ENCODE data around the gene GALK2. TPM values are rescaled to one million over a fixed set of nuclear protein-coding genes. Genes with fewer than 3 reads are reported as not detected.

Gene GALK2
- total RNA-seq, 2 experiments from 2014 or later = 27.9 to 31.5 TPM

GRCh38 chr15:49185473-49185872 lies 15.4 kb downstream of the GALK2 start:
- Histone ChIP-seq H3K9me2 (ENCODE audit: insufficient read depth, low read length) (no peaks in the 10 kb centered on the region), H3K36me3 (ENCODE audit: insufficient read depth, low read length) (no peaks in the 10 kb centered on the region), H2AFZ (ENCODE audit: low read length) (no peak overlapping the region), H3K9me3 (ENCODE audit: low read length) (no peaks in the 10 kb centered on the region), H3K79me2 (ENCODE audit: insufficient read depth, low read depth, low read length) (no peaks in the 10 kb centered on the region), H3K4me3 (ENCODE audit: low read depth, low read length, poor library complexity, severe bottlenecking) (no peak overlapping the region), H3K4me1 (ENCODE audit: insufficient read depth, low read length, poor library complexity, severe bottlenecking) (no peaks in the 10 kb centered on the region), H3K27ac (ENCODE audit: low read depth, low read length, poor library complexity, severe bottlenecking) (no peak overlapping the region), H4K20me1 (ENCODE audit: insufficient read depth, low read length) (no peaks in the 10 kb centered on the region), H3K4me2 (ENCODE audit: low read length) (no peak overlapping the region)
- CTCF ChIA-PET (ENCODE audit: unreplicated experiment) = no interaction called here
- POLR2A ChIA-PET = interaction anchor here (0.6 to 1.0 kb wide), 2 partner anchors 19 to 1513 kb away, joined by 3 to 4 read pairs; no protein-coding TSS in a partner anchor
- no TSS peak for BruUV-seq (replicated peaks)
- TF ChIP-seq EZH2phosphoT487 (IDR thresholded peaks at IDR 0.05; ENCODE audit: borderline replicate concordance, low read depth, low read length) = no peak
- TF ChIP-seq CTCF (conservative IDR thresholded peaks at IDR 0.05; ENCODE audit: low read length) = no peak
- intact Hi-C loops (cut with micrococcal nuclease; ENCODE audit: unreplicated experiment) = no loop called here
- no peak for DNase-seq (ENCODE audit: low spot score)

- Histone ChIP-seq H3K79me2 (ENCODE audit: insufficient read depth, low read depth, low read length) (no peaks in the 10 kb centered on the region), H4K20me1 (ENCODE audit: insufficient read depth, low read length) (no peaks in the 10 kb centered on the region), H3K4me2 (ENCODE audit: low read length) (no peak overlapping the region), H3K36me3 (ENCODE audit: insufficient read depth, low read length) (no peaks in the 10 kb centered on the region), H3K4me1 (ENCODE audit: insufficient read depth, low read length, poor library complexity, severe bottlenecking) (no peaks in the 10 kb centered on the region), H3K9me3 (ENCODE audit: low read length) (no peaks in the 10 kb centered on the region), H3K27ac (ENCODE audit: low read depth, low read length, poor library complexity, severe bottlenecking) (no peak overlapping the region), H3K4me3 (ENCODE audit: low read depth, low read length, poor library complexity, severe bottlenecking) (no peak overlapping the region), H2AFZ (ENCODE audit: low read length) (no peak overlapping the region), H3K9me2 (ENCODE audit: insufficient read depth, low read length) (no peaks in the 10 kb centered on the region)
- DNase-seq (ENCODE audit: low spot score) = no peak
- intact Hi-C loops (cut with micrococcal nuclease; ENCODE audit: unreplicated experiment) = no loop called here
- no TSS peak for BruUV-seq (replicated peaks)
- ChIA-PET CTCF (ENCODE audit: unreplicated experiment) (no interaction called here), POLR2A (interaction anchor here (0.9 kb wide), 1 partner anchor 18 kb away, joined by 4 read pairs; the partner anchor contains the start of gene GALK2)
- TF ChIP-seq EZH2phosphoT487 (IDR thresholded peaks at IDR 0.05; ENCODE audit: borderline replicate concordance, low read depth, low read length) (no peak), CTCF (conservative IDR thresholded peaks at IDR 0.05; ENCODE audit: low read length) (no peak)
Observed at GRCh38 chr15:49187549-49188245, 17.6 kb downstream of the GALK2 start.

- Histone ChIP-seq H3K4me2 (ENCODE audit: low read length) (no peak overlapping the region), H3K9me2 (ENCODE audit: insufficient read depth, low read length) (no peaks in the 10 kb centered on the region), H4K20me1 (ENCODE audit: insufficient read depth, low read length) (no peaks in the 10 kb centered on the region), H3K9me3 (ENCODE audit: low read length) (no peaks in the 10 kb centered on the region), H3K36me3 (ENCODE audit: insufficient read depth, low read length) (no peaks in the 10 kb centered on the region), H3K79me2 (ENCODE audit: insufficient read depth, low read depth, low read length) (no peaks in the 10 kb centered on the region), H3K4me3 (ENCODE audit: low read depth, low read length, poor library complexity, severe bottlenecking) (no peak overlapping the region), H3K27ac (ENCODE audit: low read depth, low read length, poor library complexity, severe bottlenecking) (no peak overlapping the region), H2AFZ (ENCODE audit: low read length) (no peak overlapping the region), H3K4me1 (ENCODE audit: insufficient read depth, low read length, poor library complexity, severe bottlenecking) (no peaks in the 10 kb centered on the region)
- no peak for TF ChIP-seq CTCF (conservative IDR thresholded peaks at IDR 0.05; ENCODE audit: low read length)
- TF ChIP-seq EZH2phosphoT487 (IDR thresholded peaks at IDR 0.05; ENCODE audit: borderline replicate concordance, low read depth, low read length) = no peak
- CTCF ChIA-PET (ENCODE audit: unreplicated experiment) = no interaction called here
- BruUV-seq (replicated peaks) = no TSS peak
- DNase-seq (ENCODE audit: low spot score) = no peak
- POLR2A ChIA-PET = interaction anchor here (0.6 kb wide), 1 partner anchor 402 kb away, joined by 3 read pairs; no protein-coding TSS in a partner anchor
- intact Hi-C loops (cut with micrococcal nuclease; ENCODE audit: unreplicated experiment) = no loop called here
Observed at GRCh38 chr15:49188933-49189332, 18.9 kb downstream of the GALK2 start.

All from OCI-LY7 (cell line).